NB4 (cell line): ENCODE measurements around the gene THSD4.

Source experiments
- DNase-seq: peaks from one replicate; pipeline ENCODE4 v3.0.0; 2010; ENCODE audit warnings: low read depth
- H3K4me3 ChIP-seq: one replicate; pipeline ENCODE4 v1.5.1; 2011; ENCODE audit warnings: mild to moderate bottlenecking, low read depth, low read length, moderate library complexity
- CTCF ChIP-seq: IDR thresholded peaks from one replicate; pipeline ENCODE4 v1.5.1; 2012; ENCODE audit warnings: low read depth, low read length
- MYC ChIP-seq: IDR thresholded peaks from 2 replicates; pipeline ENCODE4 v1.6.1; 2011; ENCODE audit warnings: low read depth, low read length
- POLR2A ChIP-seq: IDR thresholded peaks from 2 replicates; pipeline ENCODE4 v1.6.1; 2011; ENCODE audit warnings: mild to moderate bottlenecking; ENCODE audit not compliant: insufficient read length; ENCODE audit errors: extremely low read depth
- TF ChIP-seq, protein P1 (sequence below): IDR thresholded peaks from 2 replicates; pipeline ENCODE4 v1.6.1; 2011; ENCODE audit warnings: low read depth, low read length

THSD4 gene

GRCh38 chr15:71143373-71144310 is 28.4 kb downstream of the THSD4 start:
- TF ChIP-seq CTCF (no peak), MYC (no peak), POLR2A (no peak)
- TF ChIP-seq, protein P1, sequence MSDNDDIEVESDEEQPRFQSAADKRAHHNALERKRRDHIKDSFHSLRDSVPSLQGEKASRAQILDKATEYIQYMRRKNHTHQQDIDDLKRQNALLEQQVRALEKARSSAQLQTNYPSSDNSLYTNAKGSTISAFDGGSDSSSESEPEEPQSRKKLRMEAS = no peak
- DNase-seq = no peak
- H3K4me3 ChIP-seq = no peak overlapping the region

DNA sequence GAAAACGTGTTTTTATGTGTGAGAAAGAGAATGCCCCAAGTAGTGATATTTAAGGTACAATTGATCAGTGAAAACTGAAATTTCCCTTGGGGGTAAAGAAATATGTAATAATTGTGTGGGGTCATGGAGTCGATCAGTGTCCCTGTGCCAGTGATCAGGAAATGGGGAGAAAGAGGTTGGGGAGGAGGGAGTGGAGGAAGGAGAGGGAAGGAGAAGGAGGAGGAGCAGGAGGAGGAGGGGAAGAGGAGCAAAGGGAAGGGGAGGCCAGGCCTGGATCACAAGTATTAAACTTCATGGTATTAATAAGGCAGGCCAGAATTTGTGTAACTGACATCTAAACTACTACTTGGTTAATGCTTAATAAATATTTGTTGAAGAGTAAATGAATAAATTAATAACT is 30.4 kb downstream of the THSD4 start:
- no peak for DNase-seq
- TF ChIP-seq, protein P1 = no peak
- TF ChIP-seq CTCF = no peak
- H3K4me3 ChIP-seq = no peak overlapping the region

GRCh38 chr15:71146580-71146982 is 31.3 kb downstream of the THSD4 start:
- no peak overlapping the region for H3K4me3 ChIP-seq
- no peak for TF ChIP-seq MYC
- TF ChIP-seq CTCF = no peak
- TF ChIP-seq, protein P1 = no peak
- TF ChIP-seq POLR2A = no peak
- no peak for DNase-seq

GRCh38 chr15:71148048-71148447 is 32.8 kb downstream of the THSD4 start:
- DNase-seq = no peak
- TF ChIP-seq POLR2A (no peak), MYC (no peak), CTCF (no peak)
- TF ChIP-seq, protein P1 = no peak

DNA sequence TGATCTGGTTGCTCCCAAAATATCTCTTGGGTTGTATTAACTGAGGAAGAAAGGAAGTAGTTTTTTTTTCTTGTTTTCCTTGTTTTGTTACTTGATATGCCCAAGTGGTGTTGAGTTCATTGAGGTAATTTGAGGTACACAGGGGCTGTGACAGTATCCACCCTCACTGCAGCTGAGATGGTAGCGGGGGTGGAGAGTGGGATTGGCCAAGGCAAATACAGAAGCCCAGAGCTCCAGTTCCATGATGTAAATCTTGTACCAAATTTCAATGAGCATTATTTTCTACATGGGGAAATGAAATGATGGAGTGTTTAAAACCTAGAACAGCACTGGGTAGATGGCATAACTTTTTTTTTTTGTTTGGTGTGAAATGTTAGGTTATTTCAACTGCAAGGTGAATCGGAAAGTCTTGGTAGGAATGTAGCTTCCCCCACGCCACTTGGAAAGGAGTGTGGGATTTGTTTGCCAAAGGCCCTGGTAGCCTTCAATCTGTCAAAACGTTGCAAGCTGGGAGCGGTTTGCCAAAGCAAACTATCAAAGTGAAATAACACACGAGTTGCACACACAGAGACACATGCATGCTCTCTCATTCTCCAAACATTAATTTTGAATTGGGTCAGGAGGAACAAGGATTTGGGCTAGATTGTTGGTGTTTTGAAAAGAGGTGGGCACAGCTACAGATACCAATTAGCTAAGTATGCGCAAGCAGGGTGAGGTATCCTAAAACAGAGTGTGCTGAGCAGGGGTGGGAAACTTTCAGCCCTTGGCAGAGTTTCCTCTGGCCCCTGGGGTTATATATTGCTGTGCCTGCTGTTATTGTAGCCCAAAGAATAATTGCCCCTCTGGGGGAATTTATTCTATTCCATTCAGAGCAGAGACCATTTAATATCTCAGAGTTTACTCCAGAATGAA is 34.6 kb downstream of the THSD4 start:
- TF ChIP-seq, protein P1 = no peak
- no peak for TF ChIP-seq MYC
- TF ChIP-seq CTCF = no peak
- no peak for TF ChIP-seq POLR2A
- H3K4me3 ChIP-seq = no peak overlapping the region

More at GRCh38 chr15:71148048-71148447, 32.8 kb downstream of the THSD4 start:
- no peak overlapping the region for H3K4me3 ChIP-seq

More for the DNA sequence above, 34.6 kb downstream of the THSD4 start:
- DNase-seq = no peak
